Ramos (cell line): ENCODE data around the gene TRPM4.
"Not testable (repeated sequence)": the region's sequence is repeated elsewhere in the genome, so short reads cannot be mapped to it uniquely, and the experiment has no call there.

Source experiments
- in situ Hi-C: fragments of 300-500 bp; cut with MboI; formaldehyde crosslinking; loops from one replicate; pipeline ENCODE4 v1.14.3; 2022; ENCODE audit warnings: low sequenced_read_pairs; ENCODE audit not compliant: unreplicated experiment

Gene TRPM4

GRCh38 chr19:49126575-49126974, 31.0 kb upstream of the TRPM4 start:
- in situ Hi-C loops: no loop called here

GRCh38 chr19:49127225-49127624, 30.4 kb upstream of the TRPM4 start:
- in situ Hi-C loops: not testable (repeated sequence)

GRCh38 chr19:49127674-49128544, 29.7 kb upstream of the TRPM4 start:
- in situ Hi-C loops: no loop called here

GRCh38 chr19:49128545-49129237, 28.9 kb upstream of the TRPM4 start:
- in situ Hi-C loops: no loop called here

GRCh38 chr19:49129238-49129583, 28.4 kb upstream of the TRPM4 start:
- in situ Hi-C loops: no loop called here

- in situ Hi-C loops: no loop called here
These were observed 27.3 kb upstream of the TRPM4 start for GRCh38 chr19:49130325-49130724.

- in situ Hi-C loops: no loop called here
These were observed 24.5 kb upstream of the TRPM4 start for GRCh38 chr19:49132974-49133609.

GRCh38 chr19:49133621-49134454, 23.8 kb upstream of the TRPM4 start:
- in situ Hi-C loops: no loop called here

- in situ Hi-C loops: no loop called here
These were observed 21.9 kb upstream of the TRPM4 start for GRCh38 chr19:49135686-49136085.

- in situ Hi-C loops: no loop called here
These were observed 20.8 kb upstream of the TRPM4 start for GRCh38 chr19:49136771-49137171.

GRCh38 chr19:49140951-49141350, 16.6 kb upstream of the TRPM4 start:
- in situ Hi-C loops: no loop called here

GRCh38 chr19:49141352-49141751, 16.2 kb upstream of the TRPM4 start:
- in situ Hi-C loops: no loop called here

GRCh38 chr19:49142866-49143335, 14.7 kb upstream of the TRPM4 start:
- in situ Hi-C loops: no loop called here

GRCh38 chr19:49145573-49146407, 11.8 kb upstream of the TRPM4 start:
- in situ Hi-C loops: no loop called here

- in situ Hi-C loops: not testable (repeated sequence)
These were observed 11.2 kb upstream of the TRPM4 start for GRCh38 chr19:49146408-49146770.

- in situ Hi-C loops: no loop called here
These were observed 9.4 kb upstream of the TRPM4 start for GRCh38 chr19:49148044-49148682.

GRCh38 chr19:49148784-49149651, 8.6 kb upstream of the TRPM4 start:
- in situ Hi-C loops: no loop called here

- in situ Hi-C loops: no loop called here
These were observed 7.9 kb upstream of the TRPM4 start for GRCh38 chr19:49149652-49150105.
